ENCODE measurements around the gene ZNF519. TPM values are rescaled to one million over a fixed set of nuclear protein-coding genes. Genes with fewer than 3 reads are reported as not detected.

The ZNF519 gene
- total RNA-seq, 2 donors from 2014 or later, result 1.7 to 3.3 TPM

DNA sequence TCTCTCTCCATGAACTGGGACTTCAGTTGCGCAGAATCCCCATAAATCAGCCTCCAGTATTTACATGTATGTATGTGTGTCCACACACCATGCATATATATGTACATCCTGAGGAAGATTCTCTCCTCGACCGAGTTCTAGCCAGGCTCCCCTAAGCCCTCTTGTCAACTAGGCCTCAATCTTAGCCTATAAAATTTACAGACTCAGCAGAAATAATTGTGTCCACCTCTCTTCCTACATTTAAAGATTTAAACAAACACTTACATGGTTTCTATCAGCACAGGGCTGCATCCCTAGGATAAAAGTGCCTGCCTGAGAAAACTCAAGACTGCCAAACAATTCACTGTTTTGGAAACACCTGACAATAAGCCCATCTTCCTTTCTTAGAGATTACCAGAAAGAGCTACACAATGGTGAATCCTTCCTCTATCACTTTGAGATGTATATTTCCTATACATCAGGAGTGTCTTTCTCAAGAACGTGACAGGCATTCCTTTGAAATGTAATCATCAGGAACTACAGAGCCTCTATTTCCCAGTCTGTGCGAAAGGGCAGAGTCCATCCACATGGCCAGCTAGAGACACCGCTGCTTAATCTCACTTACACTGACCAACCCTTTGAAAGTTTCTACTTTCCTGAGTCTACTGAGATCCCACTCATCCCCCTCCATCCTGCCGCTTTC is 39.5 kb downstream of the ZNF519 start:
- Histone ChIP-seq H3K27ac (no peak overlapping the region), H3K4me1 (no peaks in the 10 kb centered on the region), H3K36me3 (no peaks in the 10 kb centered on the region), H3K27me3 (no peaks in the 10 kb centered on the region), H3K4me3 (no peak overlapping the region), H3K9me3 (no peaks in the 10 kb centered on the region)
- TF ChIP-seq CTCF (IDR thresholded peaks at IDR 0.05), result no peak
- DNase-seq (ENCODE audit: low spot score), result no peak

DNA sequence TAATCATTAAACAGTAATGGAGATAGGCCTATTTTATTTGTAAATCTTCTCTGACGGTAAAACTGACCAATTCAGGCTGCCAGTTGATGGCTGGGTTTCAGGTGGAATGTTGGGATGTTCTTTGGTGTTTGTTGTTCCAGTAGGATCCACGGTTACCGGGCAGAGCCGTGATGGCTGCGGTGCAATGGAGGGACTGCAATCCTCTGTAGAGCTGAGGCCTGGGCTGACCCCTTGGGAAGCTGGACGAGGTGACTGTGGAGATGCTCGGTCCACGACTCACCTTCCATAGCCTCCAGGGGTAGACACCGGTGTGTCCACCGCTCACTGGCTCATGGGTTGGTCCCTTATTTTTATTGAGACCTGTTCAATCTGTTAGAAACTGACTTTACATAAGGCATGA is 42.5 kb downstream of the ZNF519 start:
- no peak overlapping the region for H3K27ac ChIP-seq
- no peak for TF ChIP-seq CTCF (IDR thresholded peaks at IDR 0.05)

GRCh38 chr18:14089191-14089590 is 43.0 kb downstream of the ZNF519 start:
- no peak for DNase-seq (ENCODE audit: low spot score)
- Histone ChIP-seq H3K36me3 (no peaks in the 10 kb centered on the region), H3K27ac (no peak overlapping the region), H3K27me3 (no peaks in the 10 kb centered on the region), H3K4me3 (no peak overlapping the region), H3K4me1 (no peaks in the 10 kb centered on the region), H3K9me3 (no peaks in the 10 kb centered on the region)
- no peak for TF ChIP-seq CTCF (IDR thresholded peaks at IDR 0.05)

More for the DNA sequence above, 42.5 kb downstream of the ZNF519 start:
- Histone ChIP-seq H3K9me3 (no peaks in the 10 kb centered on the region), H3K36me3 (no peaks in the 10 kb centered on the region), H3K27me3 (no peaks in the 10 kb centered on the region), H3K4me3 (no peak overlapping the region), H3K4me1 (no peaks in the 10 kb centered on the region)
- DNase-seq (ENCODE audit: low spot score), result no peak

DNA sequence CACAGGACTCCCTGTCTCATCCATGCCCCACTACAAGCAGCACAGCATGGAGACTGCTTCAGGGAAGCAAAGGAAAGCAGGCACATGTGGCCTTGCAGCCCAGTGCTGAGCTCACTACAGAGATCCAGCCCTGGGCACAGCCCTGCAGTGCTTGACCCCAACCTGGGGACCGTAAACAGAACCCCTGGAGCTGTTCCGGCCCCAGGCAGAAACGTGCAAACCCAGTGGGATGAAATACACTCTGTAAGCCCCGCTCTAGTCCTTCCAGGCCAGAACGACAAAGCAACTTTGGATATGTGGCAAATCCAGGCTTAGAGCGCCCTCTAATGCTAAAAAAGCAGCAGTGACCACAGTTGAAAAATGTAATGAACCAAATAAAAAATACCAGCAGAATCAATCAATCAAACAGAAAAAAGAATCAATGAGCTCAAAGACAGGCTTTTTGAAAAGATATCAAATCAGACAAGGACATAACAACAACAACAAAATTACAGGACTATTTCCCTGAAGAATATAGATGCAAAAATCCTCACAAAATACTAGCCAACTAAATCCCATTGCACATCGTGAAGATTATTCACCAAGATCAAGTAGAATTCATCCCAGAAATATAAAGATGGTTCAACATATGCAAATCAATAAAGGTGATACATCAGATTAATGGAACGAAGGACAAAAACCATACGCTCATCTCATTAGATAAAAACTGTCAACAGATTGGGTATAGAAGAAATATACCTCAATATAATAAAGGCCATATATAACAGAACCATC is 45.6 kb downstream of the ZNF519 start:
- no peak for DNase-seq (ENCODE audit: low spot score)
- no peaks in the 10 kb centered on the region for H3K36me3 ChIP-seq
- H3K4me3 ChIP-seq, result no peak overlapping the region
- H3K27ac ChIP-seq, result no peak overlapping the region
- H3K9me3 ChIP-seq, result no peaks in the 10 kb centered on the region
- H3K27me3 ChIP-seq, result no peaks in the 10 kb centered on the region
- H3K4me1 ChIP-seq, result no peaks in the 10 kb centered on the region
- peak; percentile 25 to 70 for TF ChIP-seq CTCF (IDR thresholded peaks at IDR 0.05)

- Histone ChIP-seq H3K27me3 (no peaks in the 10 kb centered on the region), H3K4me3 (no peak overlapping the region), H3K36me3 (no peaks in the 10 kb centered on the region), H3K4me1 (no peaks in the 10 kb centered on the region), H3K27ac (no peak overlapping the region), H3K9me3 (no peaks in the 10 kb centered on the region)
- no peak for DNase-seq (ENCODE audit: low spot score)
- no peak for TF ChIP-seq CTCF (IDR thresholded peaks at IDR 0.05)
These were observed 46.3 kb downstream of the ZNF519 start for GRCh38 chr18:14085770-14086457.

Data from right atrium auricular region (tissue), 2 donors.